Measurements from ENCODE around the gene RFC2. TPM values are rescaled to one million over a fixed set of nuclear protein-coding genes. Genes with fewer than 3 reads are reported as not detected.

RFC2 gene
- total and polyA plus RNA-seq, 10 of the 15 experiments (the other 5 are each of a cell fraction or from before 2014, with no cell fraction given): 25.8 to 145 (median 90.9) TPM

DNA sequence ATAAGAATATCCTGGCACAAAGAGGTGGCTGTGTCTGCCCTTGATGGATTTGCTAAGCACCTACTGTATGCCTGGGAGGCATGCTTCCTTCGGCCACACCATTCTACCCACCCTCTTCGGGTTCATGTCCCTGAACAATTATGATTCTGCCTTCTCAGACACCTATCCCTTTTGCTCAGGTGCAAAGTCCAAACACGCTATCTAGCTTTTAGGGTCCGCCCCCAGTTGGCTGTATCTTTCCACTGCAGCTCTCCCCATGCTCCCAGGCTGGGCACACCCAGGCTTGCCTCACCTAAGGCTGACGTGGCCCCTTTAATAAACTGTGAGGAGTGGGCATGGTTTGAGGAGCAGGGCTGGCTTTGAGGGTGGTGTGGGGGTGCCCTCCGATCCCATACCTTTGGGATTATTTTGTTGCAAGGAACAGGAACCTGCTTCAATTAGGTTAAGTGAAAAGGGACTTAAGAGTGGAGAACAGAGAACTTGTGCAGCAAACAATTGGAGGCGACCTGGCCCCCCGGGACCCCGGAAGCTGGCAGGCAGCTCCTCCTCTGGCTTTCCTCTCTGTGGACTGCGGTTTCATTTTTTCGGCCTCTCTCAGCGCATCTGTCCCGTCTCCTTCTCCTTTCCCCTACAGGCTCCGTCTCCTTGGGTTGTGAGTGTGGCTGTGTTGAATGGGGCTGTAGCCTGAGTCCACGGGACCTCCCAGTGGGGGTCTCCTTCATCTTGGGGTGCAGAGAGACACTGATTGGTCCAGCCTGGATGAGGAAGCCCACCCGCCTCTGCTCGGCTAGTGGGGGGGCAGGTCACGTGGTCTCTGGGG lies 38.8 kb upstream of the RFC2 start (continued):
- TF ChIP-seq RFX5 (IDR thresholded peaks at IDR 0.05; ENCODE audit: low read depth, low read length) (no peak), USF1 (IDR thresholded peaks at IDR 0.05; ENCODE audit: borderline replicate concordance, extremely low read length, insufficient read depth, low read depth, low read length) (peak; percentile 81), LARP7 (IDR thresholded peaks at IDR 0.05) (0 out of 2 replicates have a peak, but pooled peaks have one; percentile 22), POU2F2 (IDR thresholded peaks at IDR 0.05; ENCODE audit: borderline replicate concordance, low read depth, low read length) (no peak), ASH2L (IDR thresholded peaks at IDR 0.05; ENCODE audit: borderline replicate concordance, low read depth) (no peak), PKNOX1 (IDR thresholded peaks at IDR 0.05) (no peak), ESRRA (IDR thresholded peaks at IDR 0.05; ENCODE audit: low read length) (no peak), POLR2AphosphoS5 (IDR thresholded peaks at IDR 0.05; ENCODE audit: low read length) (no peak), KAT2A (conservative IDR thresholded peaks at IDR 0.05; ENCODE audit: control insufficient read depth, low read depth, low read length) (no peak), CEBPB (IDR thresholded peaks at IDR 0.05; ENCODE audit: borderline replicate concordance in 1 of 2, low read depth in 2 of 2, low read length in 2 of 2) (no peak), NFYB (IDR thresholded peaks at IDR 0.05; ENCODE audit: insufficient read depth, low read depth, low read length) (peak; percentile 40; the same call in 1 of the 2 replicates), TCF3 (IDR thresholded peaks at IDR 0.05; ENCODE audit: borderline replicate concordance, insufficient read depth, low read depth, low read length) (no peak), ELK1 (IDR thresholded peaks at IDR 0.05; ENCODE audit: low read depth, low read length) (no peak), TBL1XR1 (IDR thresholded peaks at IDR 0.05; ENCODE audit: low read depth, low read length) (no peak), USF2 (IDR thresholded peaks at IDR 0.05; ENCODE audit: borderline replicate concordance, low read depth, low read length) (no peak; the same call in 1 of the 2 replicates), SMARCA5 (IDR thresholded peaks at IDR 0.05) (0 out of 2 replicates have a peak, but pooled peaks have one; percentile 5), CBX5 (IDR thresholded peaks at IDR 0.05; ENCODE audit: low read depth) (no peak), JUND (IDR thresholded peaks at IDR 0.05; ENCODE audit: low read depth, low read length) (no peak), NFIC (IDR thresholded peaks at IDR 0.05; ENCODE audit: low read depth, low read length) (no peak)
- TF ChIP-seq, protein P1, sequence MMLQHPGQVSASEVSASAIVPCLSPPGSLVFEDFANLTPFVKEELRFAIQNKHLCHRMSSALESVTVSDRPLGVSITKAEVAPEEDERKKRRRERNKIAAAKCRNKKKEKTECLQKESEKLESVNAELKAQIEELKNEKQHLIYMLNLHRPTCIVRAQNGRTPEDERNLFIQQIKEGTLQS (IDR thresholded peaks at IDR 0.05; ENCODE audit: borderline replicate concordance, extremely low read depth, low read depth, low read length): no peak
- TF ChIP-seq, protein P2, sequence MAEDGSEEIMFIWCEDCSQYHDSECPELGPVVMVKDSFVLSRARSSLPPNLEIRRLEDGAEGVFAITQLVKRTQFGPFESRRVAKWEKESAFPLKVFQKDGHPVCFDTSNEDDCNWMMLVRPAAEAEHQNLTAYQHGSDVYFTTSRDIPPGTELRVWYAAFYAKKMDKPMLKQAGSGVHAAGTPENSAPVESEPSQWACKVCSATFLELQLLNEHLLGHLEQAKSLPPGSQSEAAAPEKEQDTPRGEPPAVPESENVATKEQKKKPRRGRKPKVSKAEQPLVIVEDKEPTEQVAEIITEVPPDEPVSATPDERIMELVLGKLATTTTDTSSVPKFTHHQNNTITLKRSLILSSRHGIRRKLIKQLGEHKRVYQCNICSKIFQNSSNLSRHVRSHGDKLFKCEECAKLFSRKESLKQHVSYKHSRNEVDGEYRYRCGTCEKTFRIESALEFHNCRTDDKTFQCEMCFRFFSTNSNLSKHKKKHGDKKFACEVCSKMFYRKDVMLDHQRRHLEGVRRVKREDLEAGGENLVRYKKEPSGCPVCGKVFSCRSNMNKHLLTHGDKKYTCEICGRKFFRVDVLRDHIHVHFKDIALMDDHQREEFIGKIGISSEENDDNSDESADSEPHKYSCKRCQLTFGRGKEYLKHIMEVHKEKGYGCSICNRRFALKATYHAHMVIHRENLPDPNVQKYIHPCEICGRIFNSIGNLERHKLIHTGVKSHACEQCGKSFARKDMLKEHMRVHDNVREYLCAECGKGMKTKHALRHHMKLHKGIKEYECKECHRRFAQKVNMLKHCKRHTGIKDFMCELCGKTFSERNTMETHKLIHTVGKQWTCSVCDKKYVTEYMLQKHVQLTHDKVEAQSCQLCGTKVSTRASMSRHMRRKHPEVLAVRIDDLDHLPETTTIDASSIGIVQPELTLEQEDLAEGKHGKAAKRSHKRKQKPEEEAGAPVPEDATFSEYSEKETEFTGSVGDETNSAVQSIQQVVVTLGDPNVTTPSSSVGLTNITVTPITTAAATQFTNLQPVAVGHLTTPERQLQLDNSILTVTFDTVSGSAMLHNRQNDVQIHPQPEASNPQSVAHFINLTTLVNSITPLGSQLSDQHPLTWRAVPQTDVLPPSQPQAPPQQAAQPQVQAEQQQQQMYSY (CRISPR knock-in tag; IDR thresholded peaks at IDR 0.05): no peak
